ENCODE measurements around the gene NUP210.

- TF ChIP-seq ZBTB33 (IDR thresholded peaks at IDR 0.05; ENCODE audit: borderline replicate concordance, low read depth) (no peak), JUND (IDR thresholded peaks at IDR 0.05) (no peak), YY1 (IDR thresholded peaks at IDR 0.05; ENCODE audit: low read depth) (no peak), RAD21 (IDR thresholded peaks at IDR 0.05; ENCODE audit: low read length) (no peak)
- TF ChIP-seq, protein P1, sequence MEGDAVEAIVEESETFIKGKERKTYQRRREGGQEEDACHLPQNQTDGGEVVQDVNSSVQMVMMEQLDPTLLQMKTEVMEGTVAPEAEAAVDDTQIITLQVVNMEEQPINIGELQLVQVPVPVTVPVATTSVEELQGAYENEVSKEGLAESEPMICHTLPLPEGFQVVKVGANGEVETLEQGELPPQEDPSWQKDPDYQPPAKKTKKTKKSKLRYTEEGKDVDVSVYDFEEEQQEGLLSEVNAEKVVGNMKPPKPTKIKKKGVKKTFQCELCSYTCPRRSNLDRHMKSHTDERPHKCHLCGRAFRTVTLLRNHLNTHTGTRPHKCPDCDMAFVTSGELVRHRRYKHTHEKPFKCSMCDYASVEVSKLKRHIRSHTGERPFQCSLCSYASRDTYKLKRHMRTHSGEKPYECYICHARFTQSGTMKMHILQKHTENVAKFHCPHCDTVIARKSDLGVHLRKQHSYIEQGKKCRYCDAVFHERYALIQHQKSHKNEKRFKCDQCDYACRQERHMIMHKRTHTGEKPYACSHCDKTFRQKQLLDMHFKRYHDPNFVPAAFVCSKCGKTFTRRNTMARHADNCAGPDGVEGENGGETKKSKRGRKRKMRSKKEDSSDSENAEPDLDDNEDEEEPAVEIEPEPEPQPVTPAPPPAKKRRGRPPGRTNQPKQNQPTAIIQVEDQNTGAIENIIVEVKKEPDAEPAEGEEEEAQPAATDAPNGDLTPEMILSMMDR (IDR thresholded peaks at IDR 0.05) = no peak
Measured at GRCh38 chr3:13275376-13276005, 144.6 kb downstream of the NUP210 start.

Data from SK-N-SH (cell line).